T-helper 2 cell (primary cell): Measurements from ENCODE around the gene BGN.
A peak's percentile ranks its signal among the peaks of the same experiment; 100 is the strongest.

ENCODE experiments used
- DNase-seq, 5 experiments: peaks; one replicate each; pipeline versions ENCODE4 v3.0.0 to v3.0.0-alpha.2; 2012 to 2022
- total RNA-seq, 2 donors: gene quantifications; one replicate each; lab custom pipeline; 2026; lab: John Stamatoyannopoulos, UW

BGN gene
- 0 reads per million in 2 donors for total RNA-seq

GRCh38 chrX:153494541-153495361 is at the start of gene BGN:
Gene BGN, plus strand, starts transcription at chrX:153494980. Its CDS starts 9,652 bp downstream, at chrX:153504632.
- DNase-seq, result no peak

GRCh38 chrX:153445106-153445855 is 49.5 kb upstream of the BGN start:
- DNase-seq, result no peak

GRCh38 chrX:153445856-153446635 is 48.7 kb upstream of the BGN start, which contains the start of gene TREX2:
Gene TREX2, minus strand, starts transcription at chrX:153446056. Its CDS starts 626 bp downstream, at chrX:153445430.
- no peak for DNase-seq

GRCh38 chrX:153446636-153446936 is 48.2 kb upstream of the BGN start:
- DNase-seq, result no peak

- DNase-seq, result no peak
Observed at GRCh38 chrX:153446950-153447580, 47.7 kb upstream of the BGN start.

GRCh38 chrX:153447581-153447960 is 47.2 kb upstream of the BGN start:
- DNase-seq, result no peak

- DNase-seq, result no peak
Observed at GRCh38 chrX:153448556-153449367, 46.0 kb upstream of the BGN start.

- DNase-seq, result no peak
Observed at GRCh38 chrX:153449368-153450113, 45.2 kb upstream of the BGN start.

GRCh38 chrX:153450114-153450948 is 44.4 kb upstream of the BGN start:
- no peak for DNase-seq

- no peak for DNase-seq
Observed at GRCh38 chrX:153450949-153451277, 43.9 kb upstream of the BGN start.

- DNase-seq, result no peak
Observed at GRCh38 chrX:153454901-153455550, 39.8 kb upstream of the BGN start.

- no peak for DNase-seq
Observed at GRCh38 chrX:153455571-153455970, 39.2 kb upstream of the BGN start.

- no peak for DNase-seq
Observed at GRCh38 chrX:153456161-153456560, 38.6 kb upstream of the BGN start.

GRCh38 chrX:153456704-153457103 is 38.1 kb upstream of the BGN start:
- DNase-seq, result no peak

GRCh38 chrX:153457136-153457825 is 37.5 kb upstream of the BGN start:
- DNase-seq, result no peak

GRCh38 chrX:153457827-153458466 is 36.8 kb upstream of the BGN start:
- DNase-seq, result no peak

GRCh38 chrX:153458476-153458875 is 36.3 kb upstream of the BGN start:
- no peak for DNase-seq

GRCh38 chrX:153459986-153460385 is 34.8 kb upstream of the BGN start:
- DNase-seq, result no peak

- DNase-seq, result peak in 4 of 5 experiments; percentile 9 to 49 (median 12)
Observed at GRCh38 chrX:153460826-153461225, 34.0 kb upstream of the BGN start.
